RKO (cell line): ENCODE measurements around the gene TP73.
A peak's percentile ranks its signal among the peaks of the same experiment; 100 is the strongest.

Experiments used
- DNase-seq: peaks from one replicate; pipeline ENCODE4 v3.0.0-alpha.2; 2016; ENCODE audit warnings: low spot score

Gene TP73

DNA sequence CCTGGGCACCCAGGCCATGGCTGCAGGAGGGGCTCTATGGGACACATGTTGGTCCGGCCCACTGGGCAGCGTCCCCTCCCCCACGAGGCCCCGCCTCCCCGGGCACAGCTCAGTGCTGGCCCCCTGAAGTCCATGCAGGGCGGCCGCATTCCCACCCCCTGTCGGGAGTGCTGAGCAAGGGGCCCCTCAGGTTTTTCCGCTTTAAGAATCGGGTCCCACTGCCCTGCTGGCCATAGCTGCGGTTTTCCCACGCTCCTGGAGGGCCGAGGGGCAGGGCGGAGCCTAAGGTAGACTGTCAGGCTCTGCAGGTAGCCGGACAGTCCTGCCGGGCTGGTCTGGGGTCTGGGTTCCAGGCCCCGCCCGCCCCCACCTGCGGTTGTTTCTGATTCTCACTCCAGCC, 56.5 kb downstream of the TP73 start:
- no peak for DNase-seq

DNA sequence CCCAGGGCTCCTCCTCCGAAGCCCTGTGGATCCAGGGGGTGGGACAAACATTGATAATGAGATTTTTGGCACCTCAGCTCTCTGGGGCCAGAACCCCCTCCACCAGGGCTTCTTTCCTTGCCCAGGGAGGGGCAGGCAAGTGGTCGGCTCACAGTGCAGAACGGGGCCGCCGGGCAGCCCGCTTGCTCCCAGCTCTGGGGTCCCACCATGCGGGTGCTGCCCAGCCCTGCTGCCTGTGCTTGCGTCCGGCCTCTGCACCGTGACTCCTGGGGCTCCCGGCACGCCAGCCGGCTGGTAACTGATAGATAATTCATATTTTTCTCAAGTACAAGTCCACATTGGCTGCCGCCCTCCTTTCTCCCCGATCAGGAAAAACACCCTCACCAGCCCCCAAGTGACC, 57.9 kb downstream of the TP73 start:
- no peak for DNase-seq

DNA sequence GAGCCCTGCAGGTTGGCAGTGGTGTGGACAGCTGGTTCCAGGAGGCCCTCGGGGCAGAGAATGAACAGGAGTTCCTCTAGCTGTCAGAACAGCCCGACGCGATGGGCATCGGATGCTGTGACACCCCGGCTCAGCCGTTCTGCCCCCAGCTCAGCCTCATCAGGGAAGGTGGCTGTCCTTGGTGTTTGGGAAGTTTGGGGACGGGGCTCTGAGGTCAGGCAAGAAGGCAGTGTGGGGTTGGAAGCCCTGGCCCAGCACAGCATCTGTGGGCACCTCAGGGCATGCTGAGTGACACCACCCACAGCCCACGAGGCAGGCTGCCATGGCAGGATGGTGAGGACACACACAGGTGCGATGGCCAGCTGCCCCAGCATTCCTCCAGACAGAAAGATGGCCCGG, 59.1 kb downstream of the TP73 start:
- DNase-seq: no peak

DNA sequence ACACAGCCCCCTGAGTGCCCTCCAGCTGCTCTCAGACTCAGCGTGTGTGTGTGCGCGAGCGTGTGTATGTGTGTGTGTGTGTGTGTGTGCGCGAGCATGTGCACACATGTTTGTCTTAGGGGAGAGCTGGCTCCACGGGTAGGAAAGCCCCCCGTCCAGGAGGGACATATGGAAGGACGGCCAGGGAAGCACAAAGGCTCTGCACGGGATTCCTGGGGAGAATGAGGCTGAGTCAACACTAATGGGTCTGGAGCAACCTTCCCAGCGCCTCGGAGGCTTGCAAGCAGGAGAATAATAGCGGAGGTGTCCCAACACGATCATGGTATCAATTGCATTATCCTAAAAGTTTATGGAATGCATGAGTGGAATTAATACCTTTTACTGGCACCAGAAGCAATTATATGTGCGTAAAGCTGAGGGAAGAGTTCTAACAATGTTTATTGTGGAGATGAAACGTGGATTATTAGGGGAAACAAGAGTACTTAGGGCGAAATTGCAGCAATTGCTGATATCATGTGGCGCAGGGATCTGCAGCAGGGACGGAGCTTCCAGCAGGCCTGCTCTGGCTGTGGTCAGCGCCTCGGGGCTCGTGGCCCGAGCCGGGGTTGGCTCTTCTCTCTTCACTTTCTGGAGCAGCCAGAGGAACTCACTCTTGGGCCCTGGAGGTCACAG, 59.6 kb downstream of the TP73 start:
- DNase-seq: no peak

DNA sequence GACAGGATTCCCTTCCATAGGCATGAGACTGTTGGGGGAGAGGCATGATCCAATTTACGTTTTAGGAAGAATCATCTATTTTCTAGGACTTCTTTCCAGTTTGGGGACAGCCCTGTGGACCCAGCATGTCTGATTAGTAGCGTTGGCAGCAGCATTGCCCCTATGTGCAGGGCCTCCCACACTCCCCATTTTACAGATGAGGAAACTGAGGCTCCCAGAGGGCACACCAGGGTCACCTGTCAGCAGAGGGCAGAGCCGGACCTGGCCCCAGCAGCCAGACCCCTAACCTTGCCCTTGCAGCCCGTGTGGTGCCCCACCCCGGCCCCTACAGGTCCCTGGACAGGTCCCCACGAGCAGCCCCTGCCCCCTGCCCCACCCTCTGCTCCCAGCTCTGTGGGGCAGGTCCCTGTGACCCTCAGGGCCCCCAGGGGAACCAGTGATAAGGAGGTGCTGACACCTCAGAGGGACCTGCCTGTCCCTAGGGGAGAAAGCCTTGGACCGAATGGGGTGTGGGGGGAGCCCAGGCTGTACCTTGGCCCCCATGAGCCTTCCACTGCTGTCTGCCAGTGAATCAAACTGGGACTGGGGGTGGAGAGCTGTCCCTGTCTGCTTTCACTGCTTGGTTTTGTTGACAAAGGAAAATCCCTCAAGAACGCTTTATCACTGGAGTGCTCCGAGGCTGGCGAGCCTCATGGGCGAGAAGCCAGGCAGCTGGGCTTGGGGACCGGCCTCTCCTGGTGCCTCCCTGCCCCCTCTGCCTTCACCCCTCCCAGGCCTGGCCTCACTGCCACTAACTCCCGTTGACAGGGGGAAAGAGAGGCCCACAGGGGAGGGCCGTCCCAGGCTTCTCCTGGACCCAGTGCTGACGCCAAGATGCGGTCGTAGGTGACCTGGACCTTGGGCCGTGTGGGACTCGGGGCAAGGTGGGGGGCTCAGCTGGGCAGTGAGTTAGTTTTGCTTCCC, 60.5 kb downstream of the TP73 start:
- DNase-seq: no peak

DNA sequence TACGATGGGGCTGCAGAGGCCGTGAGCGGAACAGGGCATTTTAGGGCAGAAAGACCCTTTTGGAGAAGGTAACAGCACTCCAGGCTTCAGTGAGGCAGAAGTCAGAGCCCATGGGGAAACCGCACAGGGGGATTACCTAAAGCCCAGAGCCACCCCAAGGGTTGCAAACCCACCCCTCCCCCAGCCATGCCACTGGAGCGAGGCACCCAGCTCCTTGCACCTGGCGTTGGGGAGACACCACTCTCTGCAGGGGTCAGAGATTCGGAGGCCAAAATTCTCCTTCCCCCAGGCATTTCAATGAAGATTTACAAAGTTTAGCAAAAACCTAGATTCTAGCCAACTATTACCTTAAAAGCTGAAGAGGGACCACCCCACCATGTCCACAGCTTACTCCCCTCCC, 61.5 kb downstream of the TP73 start:
- DNase-seq: no peak

DNA sequence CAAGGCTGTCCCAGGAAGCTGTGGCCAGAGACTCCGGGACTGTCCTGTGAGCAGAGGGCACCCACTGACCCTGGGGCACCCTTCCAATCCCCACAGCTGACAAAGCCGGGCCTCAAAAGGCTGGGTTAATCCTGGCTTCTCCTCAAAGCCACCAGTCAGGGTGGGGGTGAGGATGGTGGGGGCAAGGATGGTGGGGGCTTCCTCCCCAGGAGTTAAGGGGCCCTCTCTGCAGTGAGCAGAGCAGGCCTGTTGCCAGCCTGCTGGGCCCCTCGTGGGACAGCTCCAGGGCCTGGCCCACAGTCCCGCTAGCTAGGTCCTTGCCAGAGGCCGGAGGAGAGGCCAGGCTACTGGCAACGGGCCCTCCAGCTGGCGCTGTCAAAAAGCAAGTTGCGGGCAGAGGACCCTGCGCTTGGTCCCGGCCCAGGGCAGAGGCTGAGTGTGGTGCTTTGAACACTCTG, 62.0 kb downstream of the TP73 start:
- DNase-seq: no peak

DNA sequence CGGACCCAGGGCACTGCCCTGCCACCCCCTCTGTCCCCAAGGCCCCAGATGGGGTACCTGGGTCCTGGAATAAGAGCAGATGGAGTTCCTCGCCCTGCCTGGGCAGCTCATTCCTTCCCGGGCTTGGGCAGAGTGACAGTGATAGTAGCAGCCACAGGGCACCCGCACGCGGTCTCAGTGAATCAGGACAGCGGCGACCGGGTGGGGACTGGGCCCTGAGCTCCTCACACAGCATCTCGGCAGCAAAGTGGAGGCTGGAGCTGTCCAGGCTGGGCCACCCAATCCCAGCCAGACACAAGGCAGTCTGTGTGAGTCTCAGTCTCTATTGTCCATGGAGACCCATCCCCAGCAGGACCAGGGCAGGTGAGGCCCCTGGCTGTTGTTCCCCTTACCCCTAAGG, 62.5 kb downstream of the TP73 start:
- no peak for DNase-seq

DNA sequence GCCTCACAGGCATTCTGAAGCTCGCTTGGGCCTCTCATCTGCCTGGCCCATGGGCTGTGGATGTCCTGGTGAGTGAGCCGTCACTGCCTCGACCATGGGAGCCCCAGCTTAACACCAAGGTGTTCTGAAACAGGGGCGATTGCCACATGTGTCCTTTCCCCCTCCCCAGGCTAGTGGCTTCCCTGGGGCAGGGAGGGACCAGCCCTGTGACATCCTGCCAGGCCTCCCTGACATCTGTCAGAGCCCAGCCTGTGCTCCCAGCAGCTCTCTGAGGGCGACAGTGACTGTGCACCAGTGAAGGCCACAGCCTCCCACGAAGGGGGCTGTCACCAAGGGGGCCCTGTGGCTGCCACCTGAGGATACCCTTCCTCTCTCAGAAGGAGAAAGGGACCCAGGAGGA, 64.0 kb downstream of the TP73 start:
- DNase-seq: no peak

DNA sequence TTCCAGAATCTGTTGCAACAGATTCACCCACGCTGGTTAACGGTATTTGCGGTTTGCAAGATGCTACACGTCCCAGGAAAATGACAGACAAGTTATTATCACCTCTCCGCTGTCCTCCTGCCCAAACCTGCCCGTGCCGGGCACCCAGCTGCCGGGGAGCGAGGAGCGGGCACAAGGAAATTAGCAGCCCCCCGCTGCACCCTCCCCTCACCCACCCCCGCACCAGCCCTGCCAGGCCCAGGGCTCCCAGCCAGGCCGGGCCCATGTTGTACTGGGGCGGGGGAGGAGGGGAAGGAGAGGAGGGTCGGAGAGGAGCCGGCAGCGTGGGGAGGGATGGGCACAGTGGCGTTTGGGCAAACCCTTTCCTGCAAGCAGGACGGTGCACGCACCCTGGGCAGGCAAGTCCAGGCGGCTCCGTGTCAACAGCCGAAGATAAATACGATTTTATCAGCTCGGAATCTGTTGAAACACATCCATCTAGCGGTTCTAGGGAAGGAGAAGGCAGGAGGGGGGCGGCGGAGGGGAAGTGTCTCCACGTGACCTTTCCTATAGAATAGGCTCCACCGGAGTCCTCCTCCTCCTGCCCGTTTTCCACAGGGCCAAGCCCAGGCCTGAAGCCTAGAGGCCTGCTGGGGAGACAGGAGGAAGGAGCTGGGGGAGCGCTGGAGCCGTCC, 64.9 kb downstream of the TP73 start:
- DNase-seq: no peak

DNA sequence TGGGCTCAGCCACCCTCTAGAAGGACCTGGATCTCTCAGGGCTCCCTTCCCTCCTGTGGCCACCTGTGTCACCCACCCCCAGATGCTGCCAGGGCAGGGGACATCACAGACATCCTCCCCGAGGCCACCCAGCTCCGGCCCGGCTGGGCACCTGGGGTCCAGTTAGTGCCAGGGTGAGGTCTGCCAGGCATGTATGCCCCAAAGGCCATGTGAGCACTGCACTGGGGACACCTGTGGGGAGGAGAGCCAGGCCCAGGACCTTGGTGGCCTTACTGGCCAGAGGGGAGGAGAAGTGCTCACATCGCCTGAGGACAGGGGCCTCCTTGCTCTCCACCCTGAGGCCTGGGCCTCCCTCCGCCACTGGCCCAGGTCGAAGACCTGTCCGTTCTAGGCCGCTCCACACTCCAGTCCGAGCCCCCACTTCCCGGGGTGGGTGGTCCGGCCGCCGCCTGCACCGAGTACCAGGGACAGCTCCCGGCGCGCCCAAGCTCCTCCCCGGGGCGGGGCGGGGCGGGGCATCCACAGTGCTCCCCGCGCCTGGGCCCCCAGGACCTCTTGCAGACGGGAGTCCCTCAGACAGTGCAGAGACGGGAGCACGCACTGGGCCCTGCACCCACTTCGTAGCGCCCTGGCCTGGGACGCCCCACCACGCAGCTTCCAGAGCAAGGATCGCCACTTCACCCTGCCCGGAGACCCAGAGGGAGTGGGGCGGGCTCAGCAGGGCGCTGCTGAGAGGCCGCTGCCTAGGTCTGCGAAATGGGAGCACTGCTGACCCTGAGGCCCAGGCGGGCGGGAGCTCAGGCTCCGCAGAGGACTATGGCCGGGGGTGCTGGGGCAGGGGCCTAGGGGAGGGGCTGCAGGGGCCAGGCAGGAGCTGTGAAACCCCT, 65.6 kb downstream of the TP73 start:
- DNase-seq: no peak

DNA sequence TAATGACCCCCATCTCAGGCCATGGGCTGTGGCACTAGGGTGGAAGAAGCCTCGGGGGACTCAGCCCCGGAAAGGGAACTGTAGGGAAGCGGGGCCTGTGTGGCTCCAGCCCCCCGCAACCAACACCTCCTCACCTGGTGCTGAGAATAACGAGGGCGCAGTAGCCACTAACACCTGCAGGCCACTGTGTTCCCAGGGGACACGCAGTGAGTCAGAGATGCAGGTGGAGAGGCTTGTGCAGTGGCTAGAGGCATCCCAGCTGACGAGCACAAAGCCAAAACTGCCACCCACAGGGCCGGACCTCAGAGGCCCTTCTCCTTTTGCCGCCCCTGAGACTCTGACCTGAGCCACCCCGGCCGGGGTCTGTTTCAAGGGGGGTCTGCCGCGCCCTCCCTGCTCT, 66.4 kb downstream of the TP73 start:
- no peak for DNase-seq

DNA sequence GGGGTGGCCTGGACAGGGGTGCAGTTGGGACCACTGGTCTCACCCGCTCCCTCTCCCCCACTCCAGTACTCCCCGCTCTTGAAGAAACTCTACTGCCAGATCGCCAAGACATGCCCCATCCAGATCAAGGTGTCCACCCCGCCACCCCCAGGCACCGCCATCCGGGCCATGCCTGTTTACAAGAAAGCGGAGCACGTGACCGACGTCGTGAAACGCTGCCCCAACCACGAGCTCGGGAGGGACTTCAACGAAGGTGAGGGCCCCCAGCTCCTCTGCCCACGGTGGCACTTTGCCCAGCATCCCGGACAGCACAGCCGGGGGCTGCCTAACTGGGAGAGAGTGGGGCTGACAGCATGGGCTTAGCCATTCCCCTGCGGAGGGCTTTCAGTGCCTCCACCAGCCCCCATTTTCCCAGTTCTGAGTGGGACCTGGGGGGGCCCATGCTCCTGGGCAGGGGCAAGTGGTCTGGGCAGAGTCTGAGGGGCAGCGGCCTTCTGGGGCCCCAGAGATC, 69.7 kb downstream of the TP73 start:
- DNase-seq: no peak

DNA sequence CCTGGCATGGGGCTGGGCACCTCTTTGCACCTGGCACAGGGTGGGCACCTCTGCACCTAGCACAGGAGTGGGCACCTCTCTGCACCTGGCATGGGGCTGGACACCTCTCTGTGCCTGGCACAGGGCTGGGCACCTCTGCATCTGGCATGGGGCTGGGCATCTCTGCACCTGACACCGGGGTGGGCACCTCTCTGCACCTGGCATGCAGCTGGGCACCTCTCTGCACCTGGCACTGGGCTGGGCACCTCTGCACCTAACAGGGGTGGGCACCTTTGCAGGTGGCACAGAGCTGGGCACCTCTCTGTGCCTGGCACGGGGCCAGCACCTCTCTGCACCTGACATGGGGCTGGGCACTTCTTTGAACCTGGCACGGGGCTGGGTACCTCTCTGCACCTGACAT, 70.5 kb downstream of the TP73 start:
- DNase-seq: no peak

DNA sequence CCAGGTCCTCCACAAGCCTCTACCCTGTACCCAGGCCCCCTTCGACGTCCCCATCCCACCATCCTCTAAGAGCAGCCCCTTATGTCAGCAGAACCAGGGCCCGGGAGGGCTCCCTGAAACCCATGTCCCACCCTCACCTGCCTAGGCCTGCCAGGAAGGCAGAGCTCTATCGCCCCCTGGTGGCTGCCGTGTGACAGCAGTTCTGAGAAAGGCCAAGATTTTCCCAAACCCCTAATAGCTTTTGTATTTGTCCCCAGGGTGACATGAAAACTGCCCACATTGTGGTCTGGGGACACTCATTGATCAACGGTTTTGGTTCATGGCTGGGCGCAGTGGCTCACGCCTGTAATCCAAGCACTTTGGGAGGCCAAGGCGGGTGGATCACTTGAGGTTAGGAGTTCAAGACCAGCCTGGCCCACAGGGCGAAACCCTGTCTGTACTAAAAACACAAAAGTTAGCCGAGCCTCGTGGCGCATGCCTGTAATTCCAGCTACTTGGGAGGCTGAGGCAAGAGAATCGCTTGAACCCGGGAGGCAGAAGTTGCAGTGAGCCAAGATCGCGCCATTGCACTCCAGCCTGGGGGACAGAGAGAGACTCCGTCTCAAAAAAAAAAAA, 72.2 kb downstream of the TP73 start:
- peak; percentile 59 for DNase-seq

DNA sequence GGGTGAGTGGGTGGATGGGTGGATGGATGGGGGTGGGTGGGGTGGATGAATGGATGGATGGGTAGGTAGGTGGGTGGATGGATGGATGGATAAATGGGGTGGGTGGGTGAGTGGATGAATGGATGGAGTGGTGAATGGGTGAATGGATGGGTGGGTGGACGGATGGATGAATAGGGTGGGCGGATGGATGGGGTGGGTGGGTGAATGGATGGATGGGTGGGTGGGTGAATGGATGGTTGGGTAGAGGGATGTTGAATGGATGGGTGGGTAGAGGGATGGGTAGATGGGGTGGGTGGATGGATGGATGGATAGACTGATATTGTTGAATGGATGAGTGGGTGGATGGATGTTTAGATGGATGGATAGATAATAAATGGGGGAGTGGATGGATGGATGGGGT, 73.0 kb downstream of the TP73 start:
- no peak for DNase-seq

DNA sequence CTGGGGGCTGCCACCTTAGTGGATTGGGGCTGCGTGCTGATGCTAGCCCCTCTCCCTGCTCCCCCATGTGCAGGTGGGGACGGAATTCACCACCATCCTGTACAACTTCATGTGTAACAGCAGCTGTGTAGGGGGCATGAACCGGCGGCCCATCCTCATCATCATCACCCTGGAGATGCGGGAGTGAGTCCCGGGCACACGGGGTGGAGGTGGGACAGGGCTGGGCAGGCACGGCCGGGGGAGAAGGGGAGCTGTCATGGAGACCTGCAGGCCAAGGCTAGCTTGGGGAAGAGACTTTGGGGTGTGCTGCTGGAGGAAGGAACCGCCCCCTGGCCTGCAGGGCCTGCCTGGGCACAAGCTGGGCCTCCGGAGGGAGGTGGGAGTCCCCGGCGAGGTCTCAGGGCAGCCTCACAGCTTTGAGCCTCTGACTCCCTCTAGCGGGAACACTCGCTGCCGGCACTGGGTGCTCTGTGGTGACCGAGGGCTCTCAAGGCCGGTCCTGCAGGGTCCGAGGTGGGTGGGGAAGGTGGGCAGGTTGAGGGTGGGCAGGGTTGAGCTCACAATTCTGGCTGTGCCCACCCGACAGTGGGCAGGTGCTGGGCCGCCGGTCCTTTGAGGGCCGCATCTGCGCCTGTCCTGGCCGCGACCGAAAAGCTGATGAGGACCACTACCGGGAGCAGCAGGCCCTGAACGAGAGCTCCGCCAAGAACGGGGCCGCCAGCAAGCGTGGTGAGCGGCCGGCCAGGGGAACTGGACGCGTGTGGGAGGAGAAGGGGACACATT, 74.9 kb downstream of the TP73 start:
- DNase-seq: no peak

DNA sequence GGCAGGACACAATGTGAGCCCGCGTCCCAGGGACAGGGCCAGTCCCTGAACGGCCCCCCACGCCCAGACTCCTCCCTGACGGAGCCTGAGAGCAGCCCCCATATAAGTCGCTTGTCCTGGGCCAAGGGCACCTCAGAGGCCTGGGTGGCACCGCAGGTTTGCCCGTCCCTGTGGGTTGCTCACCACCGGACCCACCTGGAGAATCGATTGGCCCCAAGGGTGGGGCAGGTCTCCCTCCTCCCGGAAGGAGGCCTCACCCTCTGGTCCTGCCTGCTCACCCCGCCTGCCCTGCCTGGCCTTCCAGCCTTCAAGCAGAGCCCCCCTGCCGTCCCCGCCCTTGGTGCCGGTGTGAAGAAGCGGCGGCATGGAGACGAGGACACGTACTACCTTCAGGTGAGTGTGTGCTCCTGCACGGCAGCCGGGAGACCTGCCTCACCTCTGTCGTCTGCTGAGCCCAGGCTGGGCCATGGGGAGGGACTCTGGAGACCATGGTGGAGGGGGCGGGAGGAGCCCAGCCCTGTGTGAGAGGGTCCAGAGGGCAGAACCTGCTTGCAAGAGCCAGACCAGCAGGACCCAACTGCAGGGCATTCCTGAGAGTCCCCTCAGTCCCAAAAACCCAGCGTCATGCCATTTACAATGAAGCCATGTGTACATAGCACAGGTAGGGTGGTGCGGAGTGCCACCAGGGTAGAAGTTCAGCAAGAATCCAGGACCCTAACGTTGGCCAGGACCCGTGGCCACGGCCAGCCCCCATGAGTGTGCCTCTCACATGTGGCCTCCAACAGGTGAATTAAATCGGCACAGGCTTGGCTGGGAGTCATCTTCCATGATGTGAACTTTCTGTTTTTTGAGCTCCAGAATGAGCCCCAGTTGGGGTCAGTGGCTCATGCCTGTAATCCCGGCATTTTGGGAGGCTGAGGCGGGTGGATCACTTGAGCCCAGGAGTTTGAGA, 75.8 kb downstream of the TP73 start:
- no peak for DNase-seq
